ENCODE results near the gene FAIM2.

FAIM2 gene

GRCh38 chr12:49832836-49833421, 70.8 kb downstream of the FAIM2 start:
- CTCF ChIA-PET: interaction anchor here (1.5 to 9.4 kb wide), 3 partner anchors 7 to 55 kb away, joined by 8 to 61 read pairs (median 16); no protein-coding TSS in a partner anchor
- TF ChIP-seq CTCF (IDR thresholded peaks at IDR 0.05; ENCODE audit: insufficient read depth, low read length, missing control alignments): no peak
- POLR2A ChIA-PET: no interaction called here
- peak; percentile 37 for DNase-seq (ENCODE audit: low read depth, low spot score)
- H3K4me3 ChIP-seq (ENCODE audit: low read depth, low read length): no peak overlapping the region

- H3K4me3 ChIP-seq (ENCODE audit: low read depth, low read length): no peak overlapping the region
- ChIA-PET POLR2A (no interaction called here), CTCF (interaction anchor here (1.0 to 9.4 kb wide), 6 partner anchors 8 to 239 kb away, joined by 3 to 61 read pairs (median 6); partner anchors contain the start of gene TMBIM6)
- no peak for TF ChIP-seq CTCF (IDR thresholded peaks at IDR 0.05; ENCODE audit: insufficient read depth, low read length, missing control alignments)
- no peak for DNase-seq (ENCODE audit: low read depth, low spot score)
These were observed 72.0 kb downstream of the FAIM2 start for GRCh38 chr12:49831717-49832116.

- no peak for TF ChIP-seq CTCF (IDR thresholded peaks at IDR 0.05; ENCODE audit: insufficient read depth, low read length, missing control alignments)
- ChIA-PET POLR2A (interaction anchor here (0.6 to 4.9 kb wide), 11 partner anchors 8 to 87 kb away, joined by 3 to 25 read pairs (median 3); partner anchors contain the start of genes BCDIN3D and TMBIM6), CTCF (interaction anchor here (1.1 to 9.4 kb wide), 4 partner anchors 12 to 56 kb away, joined by 4 to 61 read pairs (median 7); no protein-coding TSS in a partner anchor)
These were observed 75.3 kb downstream of the FAIM2 start, which contains the start of gene NCKAP5L for GRCh38 chr12:49828133-49829091. Gene NCKAP5L (minus strand): TSS chr12:49828413. CDS start chr12:49804044, 24,369 bp downstream.

DNA sequence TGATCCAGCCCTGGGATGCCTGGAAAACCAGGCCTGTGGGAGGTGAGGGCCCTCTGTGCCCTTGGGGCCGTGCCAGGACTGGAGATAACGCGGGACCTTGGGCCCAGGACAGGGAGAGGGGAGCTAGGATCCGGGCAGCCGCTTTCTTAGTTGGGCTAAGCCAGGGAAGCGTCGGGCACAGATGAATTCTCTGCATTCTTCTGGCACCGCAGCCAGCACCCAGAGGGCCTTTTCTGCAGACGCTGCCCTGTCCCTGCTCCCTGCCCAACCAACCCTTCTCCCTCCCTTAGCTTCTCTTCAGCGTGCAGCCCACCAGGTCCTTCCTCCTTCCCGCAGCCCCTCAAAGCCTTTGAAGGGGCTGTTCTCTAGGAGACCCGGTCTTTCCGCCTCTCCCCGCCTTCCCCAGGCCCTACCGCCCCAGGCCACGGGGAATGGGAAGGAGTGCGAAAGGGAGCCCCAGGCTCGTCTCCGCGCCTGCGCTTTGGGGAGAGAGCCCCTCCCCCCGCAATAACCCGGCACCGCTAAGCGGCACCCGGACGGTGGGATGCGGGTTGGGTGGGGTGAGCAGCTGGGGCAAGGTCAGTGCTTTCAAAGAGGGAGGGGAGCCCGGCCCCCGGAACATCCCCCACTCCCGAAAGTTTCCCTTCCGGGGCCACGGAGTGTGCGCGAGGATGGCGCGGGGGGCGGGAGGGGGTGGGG, 76.2 kb downstream of the FAIM2 start:
- CTCF ChIA-PET: interaction anchor here (0.8 to 9.4 kb wide), 7 partner anchors 13 to 140 kb away, joined by 3 to 61 read pairs (median 6); no protein-coding TSS in a partner anchor
- POLR2A ChIA-PET: interaction anchor here (0.6 to 4.9 kb wide), 8 partner anchors 9 to 86 kb away, joined by 3 to 25 read pairs (median 4); partner anchors contain the start of genes BCDIN3D and TMBIM6
- no peak for TF ChIP-seq CTCF (IDR thresholded peaks at IDR 0.05; ENCODE audit: insufficient read depth, low read length, missing control alignments)
- DNase-seq (ENCODE audit: low read depth, low spot score): no peak
- peak overlapping the region; percentile 87 for H3K4me3 ChIP-seq (ENCODE audit: low read depth, low read length)

More at GRCh38 chr12:49828133-49829091, 75.3 kb downstream of the FAIM2 start, which contains the start of gene NCKAP5L:
- peak within 1 kb of the TSS; percentile 87 for H3K4me3 ChIP-seq (ENCODE audit: low read depth, low read length)
- peak; percentile 76 for DNase-seq (ENCODE audit: low read depth, low spot score)

DNA sequence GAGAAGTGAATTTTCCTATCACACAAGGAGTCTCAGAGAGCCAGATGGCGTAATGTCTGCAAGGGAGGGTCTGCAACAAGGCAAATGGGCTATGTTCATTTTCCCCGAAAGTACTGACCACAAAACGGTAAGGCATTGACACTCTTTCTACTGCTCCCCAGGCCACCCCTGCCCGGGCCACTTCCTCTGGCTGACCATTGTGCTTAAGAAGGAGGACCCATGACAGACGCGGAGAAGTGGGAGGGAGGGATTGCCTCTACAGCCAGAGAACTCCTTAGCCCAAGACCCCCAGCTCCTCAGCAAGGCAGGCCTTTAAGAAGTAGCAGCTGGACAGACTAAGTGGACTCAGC, 76.7 kb downstream of the FAIM2 start:
- H3K4me3 ChIP-seq (ENCODE audit: low read depth, low read length): peak overlapping the region; percentile 87
- no peak for TF ChIP-seq CTCF (IDR thresholded peaks at IDR 0.05; ENCODE audit: insufficient read depth, low read length, missing control alignments)
- CTCF ChIA-PET: interaction anchor here (0.8 to 9.4 kb wide), 7 partner anchors 11 to 140 kb away, joined by 3 to 61 read pairs (median 5); no protein-coding TSS in a partner anchor
- no peak for DNase-seq (ENCODE audit: low read depth, low spot score)
- POLR2A ChIA-PET: interaction anchor here (4.9 kb wide), 1 partner anchor 16 kb away, joined by 25 read pairs; the partner anchor contains the start of gene BCDIN3D

Data from AG04449 (cell line).